ENCODE measurements around the gene GPR137B.

GRCh38 chr1:236209185-236209584 is 66.8 kb downstream of the GPR137B start:
- TF ChIP-seq CTCF (IDR thresholded peaks at IDR 0.05) (no peak), POLR2A (IDR thresholded peaks at IDR 0.05) (no peak)

All from heart left ventricle (tissue), 13 donors.